ENCODE measurements around the gene LCK.

The LCK gene

DNA sequence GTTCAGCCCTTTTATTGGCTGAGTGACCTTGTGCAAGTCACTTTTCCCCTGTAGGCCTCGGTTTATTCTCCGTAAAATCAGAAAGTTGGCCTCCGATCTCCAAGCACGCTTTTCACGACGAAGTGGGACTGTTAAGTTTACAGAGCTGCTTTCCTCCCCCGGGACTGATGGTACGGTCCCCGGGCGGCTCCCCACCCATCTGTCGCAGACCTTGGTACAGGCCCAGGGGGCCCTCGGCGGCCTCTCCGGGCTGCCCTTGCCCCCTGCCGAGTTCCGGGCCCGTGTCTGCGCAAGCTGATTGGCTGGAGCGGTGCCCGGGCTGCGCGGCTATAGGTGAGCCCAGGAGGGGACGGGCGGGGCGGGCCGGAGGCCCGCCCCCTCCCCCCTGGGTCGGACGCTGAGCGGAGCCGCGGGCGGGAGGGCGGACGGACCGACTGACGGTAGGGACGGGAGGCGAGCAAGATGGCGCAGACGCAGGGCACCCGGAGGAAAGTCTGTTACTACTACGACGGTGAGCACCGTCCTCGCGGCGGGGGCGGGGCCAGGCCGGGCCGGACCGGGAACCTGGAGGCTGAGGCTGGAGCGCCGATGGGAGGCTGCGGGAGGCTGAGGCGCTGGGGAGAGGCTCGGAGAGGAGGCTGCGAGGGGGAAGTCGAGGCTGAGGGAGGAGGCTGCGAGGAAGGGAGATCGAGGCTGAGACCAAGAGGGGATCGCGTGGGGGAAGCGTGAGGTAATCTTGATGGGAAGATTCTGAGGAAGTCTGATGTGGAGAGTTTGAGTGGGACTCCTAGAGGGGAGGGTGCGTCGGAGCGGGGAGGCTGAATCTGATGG lies 40.9 kb downstream of the LCK start, which contains the start of gene HDAC1 (continued):
- TF ChIP-seq, protein P1, sequence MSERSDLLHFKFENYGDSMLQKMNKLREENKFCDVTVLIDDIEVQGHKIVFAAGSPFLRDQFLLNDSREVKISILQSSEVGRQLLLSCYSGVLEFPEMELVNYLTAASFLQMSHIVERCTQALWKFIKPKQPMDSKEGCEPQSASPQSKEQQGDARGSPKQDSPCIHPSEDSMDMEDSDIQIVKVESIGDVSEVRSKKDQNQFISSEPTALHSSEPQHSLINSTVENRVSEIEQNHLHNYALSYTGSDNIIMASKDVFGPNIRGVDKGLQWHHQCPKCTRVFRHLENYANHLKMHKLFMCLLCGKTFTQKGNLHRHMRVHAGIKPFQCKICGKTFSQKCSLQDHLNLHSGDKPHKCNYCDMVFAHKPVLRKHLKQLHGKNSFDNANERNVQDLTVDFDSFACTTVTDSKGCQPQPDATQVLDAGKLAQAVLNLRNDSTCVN (tag by site-specific recombination; optimal IDR thresholded peaks at IDR 0.05), result peak; percentile 73
- TF ChIP-seq ZNF10 (tag by site-specific recombination; IDR thresholded peaks at IDR 0.05) (no peak), ZNF837 (tag by site-specific recombination; IDR thresholded peaks at IDR 0.05) (no peak), ZFP3 (tag by site-specific recombination; IDR thresholded peaks at IDR 0.05; ENCODE audit: low read depth) (no peak), KLF10 (tag by site-specific recombination; IDR thresholded peaks at IDR 0.05) (peak; percentile 68; the same call in 1 of the 2 replicates), ZNF707 (tag by site-specific recombination; IDR thresholded peaks at IDR 0.05) (0 out of 2 replicates have a peak, but pooled peaks have one; percentile 50), MZF1 (tag by site-specific recombination; IDR thresholded peaks at IDR 0.05; ENCODE audit: borderline replicate concordance) (peak; percentile 92; the same call in 1 of the 2 replicates), ZNF302 (tag by site-specific recombination; IDR thresholded peaks at IDR 0.05; ENCODE audit: low read depth) (no peak), ZNF239 (tag by site-specific recombination; IDR thresholded peaks at IDR 0.05) (peak; percentile 76; the same call in 1 of the 2 replicates), YY1 (tag by site-specific recombination; IDR thresholded peaks at IDR 0.05) (peak; percentile 91; the same call in 1 of the 2 replicates), SCRT2 (tag by site-specific recombination; IDR thresholded peaks at IDR 0.05) (no peak), ZNF324 (tag by site-specific recombination; IDR thresholded peaks at IDR 0.05) (peak; percentile 86), KLF1 (tag by site-specific recombination; IDR thresholded peaks at IDR 0.05) (peak; percentile 63), GLI4 (tag by site-specific recombination; IDR thresholded peaks at IDR 0.05) (peak; percentile 100), ZNF629 (tag by site-specific recombination; IDR thresholded peaks at IDR 0.05) (peak; percentile 38), ZNF785 (tag by site-specific recombination; IDR thresholded peaks at IDR 0.05) (peak; percentile 92), ZBTB8A (tag by site-specific recombination; IDR thresholded peaks at IDR 0.05) (peak; percentile 71), ZIC2 (tag by site-specific recombination; IDR thresholded peaks at IDR 0.05) (peak; percentile 83), ZSCAN23 (tag by site-specific recombination; IDR thresholded peaks at IDR 0.05) (peak; percentile 87), ZNF146 (tag by site-specific recombination; IDR thresholded peaks at IDR 0.05) (peak; percentile 86), ZNF184 (tag by site-specific recombination; IDR thresholded peaks at IDR 0.05) (no peak), ZNF510 (tag by site-specific recombination; IDR thresholded peaks at IDR 0.05; ENCODE audit: insufficient replicate concordance) (no peak)
- TF ChIP-seq, protein P2, sequence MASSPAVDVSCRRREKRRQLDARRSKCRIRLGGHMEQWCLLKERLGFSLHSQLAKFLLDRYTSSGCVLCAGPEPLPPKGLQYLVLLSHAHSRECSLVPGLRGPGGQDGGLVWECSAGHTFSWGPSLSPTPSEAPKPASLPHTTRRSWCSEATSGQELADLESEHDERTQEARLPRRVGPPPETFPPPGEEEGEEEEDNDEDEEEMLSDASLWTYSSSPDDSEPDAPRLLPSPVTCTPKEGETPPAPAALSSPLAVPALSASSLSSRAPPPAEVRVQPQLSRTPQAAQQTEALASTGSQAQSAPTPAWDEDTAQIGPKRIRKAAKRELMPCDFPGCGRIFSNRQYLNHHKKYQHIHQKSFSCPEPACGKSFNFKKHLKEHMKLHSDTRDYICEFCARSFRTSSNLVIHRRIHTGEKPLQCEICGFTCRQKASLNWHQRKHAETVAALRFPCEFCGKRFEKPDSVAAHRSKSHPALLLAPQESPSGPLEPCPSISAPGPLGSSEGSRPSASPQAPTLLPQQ (tag by site-specific recombination; IDR thresholded peaks at IDR 0.05), result peak; percentile 72
- TF ChIP-seq, protein P3, sequence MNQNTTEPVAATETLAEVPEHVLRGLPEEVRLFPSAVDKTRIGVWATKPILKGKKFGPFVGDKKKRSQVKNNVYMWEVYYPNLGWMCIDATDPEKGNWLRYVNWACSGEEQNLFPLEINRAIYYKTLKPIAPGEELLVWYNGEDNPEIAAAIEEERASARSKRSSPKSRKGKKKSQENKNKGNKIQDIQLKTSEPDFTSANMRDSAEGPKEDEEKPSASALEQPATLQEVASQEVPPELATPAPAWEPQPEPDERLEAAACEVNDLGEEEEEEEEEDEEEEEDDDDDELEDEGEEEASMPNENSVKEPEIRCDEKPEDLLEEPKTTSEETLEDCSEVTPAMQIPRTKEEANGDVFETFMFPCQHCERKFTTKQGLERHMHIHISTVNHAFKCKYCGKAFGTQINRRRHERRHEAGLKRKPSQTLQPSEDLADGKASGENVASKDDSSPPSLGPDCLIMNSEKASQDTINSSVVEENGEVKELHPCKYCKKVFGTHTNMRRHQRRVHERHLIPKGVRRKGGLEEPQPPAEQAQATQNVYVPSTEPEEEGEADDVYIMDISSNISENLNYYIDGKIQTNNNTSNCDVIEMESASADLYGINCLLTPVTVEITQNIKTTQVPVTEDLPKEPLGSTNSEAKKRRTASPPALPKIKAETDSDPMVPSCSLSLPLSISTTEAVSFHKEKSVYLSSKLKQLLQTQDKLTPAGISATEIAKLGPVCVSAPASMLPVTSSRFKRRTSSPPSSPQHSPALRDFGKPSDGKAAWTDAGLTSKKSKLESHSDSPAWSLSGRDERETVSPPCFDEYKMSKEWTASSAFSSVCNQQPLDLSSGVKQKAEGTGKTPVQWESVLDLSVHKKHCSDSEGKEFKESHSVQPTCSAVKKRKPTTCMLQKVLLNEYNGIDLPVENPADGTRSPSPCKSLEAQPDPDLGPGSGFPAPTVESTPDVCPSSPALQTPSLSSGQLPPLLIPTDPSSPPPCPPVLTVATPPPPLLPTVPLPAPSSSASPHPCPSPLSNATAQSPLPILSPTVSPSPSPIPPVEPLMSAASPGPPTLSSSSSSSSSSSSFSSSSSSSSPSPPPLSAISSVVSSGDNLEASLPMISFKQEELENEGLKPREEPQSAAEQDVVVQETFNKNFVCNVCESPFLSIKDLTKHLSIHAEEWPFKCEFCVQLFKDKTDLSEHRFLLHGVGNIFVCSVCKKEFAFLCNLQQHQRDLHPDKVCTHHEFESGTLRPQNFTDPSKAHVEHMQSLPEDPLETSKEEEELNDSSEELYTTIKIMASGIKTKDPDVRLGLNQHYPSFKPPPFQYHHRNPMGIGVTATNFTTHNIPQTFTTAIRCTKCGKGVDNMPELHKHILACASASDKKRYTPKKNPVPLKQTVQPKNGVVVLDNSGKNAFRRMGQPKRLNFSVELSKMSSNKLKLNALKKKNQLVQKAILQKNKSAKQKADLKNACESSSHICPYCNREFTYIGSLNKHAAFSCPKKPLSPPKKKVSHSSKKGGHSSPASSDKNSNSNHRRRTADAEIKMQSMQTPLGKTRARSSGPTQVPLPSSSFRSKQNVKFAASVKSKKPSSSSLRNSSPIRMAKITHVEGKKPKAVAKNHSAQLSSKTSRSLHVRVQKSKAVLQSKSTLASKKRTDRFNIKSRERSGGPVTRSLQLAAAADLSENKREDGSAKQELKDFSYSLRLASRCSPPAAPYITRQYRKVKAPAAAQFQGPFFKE (tag by site-specific recombination; IDR thresholded peaks at IDR 0.05; ENCODE audit: borderline replicate concordance), result no peak
- TF ChIP-seq, protein P4, sequence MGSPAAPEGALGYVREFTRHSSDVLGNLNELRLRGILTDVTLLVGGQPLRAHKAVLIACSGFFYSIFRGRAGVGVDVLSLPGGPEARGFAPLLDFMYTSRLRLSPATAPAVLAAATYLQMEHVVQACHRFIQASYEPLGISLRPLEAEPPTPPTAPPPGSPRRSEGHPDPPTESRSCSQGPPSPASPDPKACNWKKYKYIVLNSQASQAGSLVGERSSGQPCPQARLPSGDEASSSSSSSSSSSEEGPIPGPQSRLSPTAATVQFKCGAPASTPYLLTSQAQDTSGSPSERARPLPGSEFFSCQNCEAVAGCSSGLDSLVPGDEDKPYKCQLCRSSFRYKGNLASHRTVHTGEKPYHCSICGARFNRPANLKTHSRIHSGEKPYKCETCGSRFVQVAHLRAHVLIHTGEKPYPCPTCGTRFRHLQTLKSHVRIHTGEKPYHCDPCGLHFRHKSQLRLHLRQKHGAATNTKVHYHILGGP (tag by site-specific recombination; IDR thresholded peaks at IDR 0.05), result peak; percentile 44
- TF ChIP-seq, protein P5, sequence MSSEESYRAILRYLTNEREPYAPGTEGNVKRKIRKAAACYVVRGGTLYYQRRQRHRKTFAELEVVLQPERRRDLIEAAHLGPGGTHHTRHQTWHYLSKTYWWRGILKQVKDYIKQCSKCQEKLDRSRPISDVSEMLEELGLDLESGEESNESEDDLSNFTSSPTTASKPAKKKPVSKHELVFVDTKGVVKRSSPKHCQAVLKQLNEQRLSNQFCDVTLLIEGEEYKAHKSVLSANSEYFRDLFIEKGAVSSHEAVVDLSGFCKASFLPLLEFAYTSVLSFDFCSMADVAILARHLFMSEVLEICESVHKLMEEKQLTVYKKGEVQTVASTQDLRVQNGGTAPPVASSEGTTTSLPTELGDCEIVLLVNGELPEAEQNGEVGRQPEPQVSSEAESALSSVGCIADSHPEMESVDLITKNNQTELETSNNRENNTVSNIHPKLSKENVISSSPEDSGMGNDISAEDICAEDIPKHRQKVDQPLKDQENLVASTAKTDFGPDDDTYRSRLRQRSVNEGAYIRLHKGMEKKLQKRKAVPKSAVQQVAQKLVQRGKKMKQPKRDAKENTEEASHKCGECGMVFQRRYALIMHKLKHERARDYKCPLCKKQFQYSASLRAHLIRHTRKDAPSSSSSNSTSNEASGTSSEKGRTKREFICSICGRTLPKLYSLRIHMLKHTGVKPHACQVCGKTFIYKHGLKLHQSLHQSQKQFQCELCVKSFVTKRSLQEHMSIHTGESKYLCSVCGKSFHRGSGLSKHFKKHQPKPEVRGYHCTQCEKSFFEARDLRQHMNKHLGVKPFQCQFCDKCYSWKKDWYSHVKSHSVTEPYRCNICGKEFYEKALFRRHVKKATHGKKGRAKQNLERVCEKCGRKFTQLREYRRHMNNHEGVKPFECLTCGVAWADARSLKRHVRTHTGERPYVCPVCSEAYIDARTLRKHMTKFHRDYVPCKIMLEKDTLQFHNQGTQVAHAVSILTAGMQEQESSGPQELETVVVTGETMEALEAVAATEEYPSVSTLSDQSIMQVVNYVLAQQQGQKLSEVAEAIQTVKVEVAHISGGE (tag by site-specific recombination; conservative IDR thresholded peaks at IDR 0.05; ENCODE audit: low read depth), result peak; percentile 82
